D721Med (cell line): ENCODE measurements around the gene CBLC.
A peak's percentile ranks its signal among the peaks of the same experiment; 100 is the strongest.

Experiments used
- DNase-seq: peaks from one replicate; pipeline ENCODE4 v3.0.0; 2011; ENCODE audit warnings: low spot score; ENCODE audit not compliant: insufficient read length
- FAIRE-seq: peaks from 2 replicates; lab custom pipeline; 2011; peaks lifted over from hg19 to GRCh38; lab: Jason Lieb, UNC
- TF ChIP-seq, protein P1 (sequence below): IDR thresholded peaks from 2 replicates; pipeline ENCODE4 v1.5.1; 2012; ENCODE audit warnings: mild to moderate bottlenecking, control low read depth; ENCODE audit not compliant: insufficient read depth; ENCODE audit errors: missing control alignments

The CBLC gene

DNA sequence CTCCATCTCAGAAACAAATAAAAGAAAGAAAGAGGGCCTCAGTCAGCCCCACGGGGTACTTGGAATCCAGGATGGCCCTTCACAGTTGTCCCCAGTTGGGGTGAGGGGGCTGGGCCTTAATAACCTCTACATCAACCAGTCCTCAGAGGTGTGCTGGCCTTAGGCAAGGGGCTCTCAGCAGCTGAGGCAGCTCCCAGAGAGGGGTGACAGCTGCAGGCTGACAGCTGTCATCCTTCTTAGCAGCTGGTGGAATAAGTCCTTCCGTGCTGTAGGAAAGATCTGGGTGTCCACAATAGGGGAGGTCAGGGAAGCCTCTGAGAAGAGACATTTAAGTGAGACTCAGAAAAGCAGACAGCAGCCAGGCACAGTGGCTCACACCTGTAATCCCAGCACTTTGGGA, 38.6 kb downstream of the CBLC start:
- FAIRE-seq = no peak
- DNase-seq = no peak
- TF ChIP-seq, protein P1, sequence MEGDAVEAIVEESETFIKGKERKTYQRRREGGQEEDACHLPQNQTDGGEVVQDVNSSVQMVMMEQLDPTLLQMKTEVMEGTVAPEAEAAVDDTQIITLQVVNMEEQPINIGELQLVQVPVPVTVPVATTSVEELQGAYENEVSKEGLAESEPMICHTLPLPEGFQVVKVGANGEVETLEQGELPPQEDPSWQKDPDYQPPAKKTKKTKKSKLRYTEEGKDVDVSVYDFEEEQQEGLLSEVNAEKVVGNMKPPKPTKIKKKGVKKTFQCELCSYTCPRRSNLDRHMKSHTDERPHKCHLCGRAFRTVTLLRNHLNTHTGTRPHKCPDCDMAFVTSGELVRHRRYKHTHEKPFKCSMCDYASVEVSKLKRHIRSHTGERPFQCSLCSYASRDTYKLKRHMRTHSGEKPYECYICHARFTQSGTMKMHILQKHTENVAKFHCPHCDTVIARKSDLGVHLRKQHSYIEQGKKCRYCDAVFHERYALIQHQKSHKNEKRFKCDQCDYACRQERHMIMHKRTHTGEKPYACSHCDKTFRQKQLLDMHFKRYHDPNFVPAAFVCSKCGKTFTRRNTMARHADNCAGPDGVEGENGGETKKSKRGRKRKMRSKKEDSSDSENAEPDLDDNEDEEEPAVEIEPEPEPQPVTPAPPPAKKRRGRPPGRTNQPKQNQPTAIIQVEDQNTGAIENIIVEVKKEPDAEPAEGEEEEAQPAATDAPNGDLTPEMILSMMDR = no peak

DNA sequence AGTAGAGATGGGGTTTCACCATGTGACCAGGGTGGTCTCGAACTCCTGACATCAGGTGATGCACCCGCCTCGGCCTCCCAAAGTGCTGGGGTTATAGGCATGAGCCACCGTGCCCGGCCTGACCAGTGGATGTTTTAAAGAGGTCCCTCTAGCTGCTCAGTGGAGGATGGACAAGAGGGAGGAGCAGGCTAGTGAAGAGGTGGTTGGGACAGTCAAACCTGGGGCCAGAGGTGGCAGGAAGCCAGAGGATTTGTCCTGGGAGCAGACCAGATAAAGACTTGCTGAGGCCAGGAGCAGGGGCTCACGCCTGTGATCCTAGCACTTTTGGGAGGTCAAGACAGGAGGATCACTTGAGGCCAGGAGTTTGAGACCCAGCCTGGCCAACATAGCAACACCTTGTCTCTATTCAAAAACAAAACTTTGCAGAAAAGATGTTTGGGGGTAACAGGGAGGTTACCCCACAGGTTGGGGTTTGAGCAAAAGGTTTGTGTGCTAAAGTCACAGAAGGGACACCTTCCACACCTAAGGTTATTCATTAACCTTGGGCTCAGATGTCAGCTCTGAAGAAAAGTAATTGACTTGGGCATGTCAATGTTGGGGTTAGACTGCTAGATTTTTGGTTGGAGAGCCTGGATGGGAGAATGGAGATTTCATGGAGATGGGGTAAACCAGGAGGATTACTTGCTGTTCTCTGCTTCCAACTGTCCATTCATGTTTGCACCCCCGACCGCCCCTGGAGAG, 40.2 kb downstream of the CBLC start:
- FAIRE-seq (no peak), DNase-seq (no peak)
- TF ChIP-seq, protein P1 = no peak

DNA sequence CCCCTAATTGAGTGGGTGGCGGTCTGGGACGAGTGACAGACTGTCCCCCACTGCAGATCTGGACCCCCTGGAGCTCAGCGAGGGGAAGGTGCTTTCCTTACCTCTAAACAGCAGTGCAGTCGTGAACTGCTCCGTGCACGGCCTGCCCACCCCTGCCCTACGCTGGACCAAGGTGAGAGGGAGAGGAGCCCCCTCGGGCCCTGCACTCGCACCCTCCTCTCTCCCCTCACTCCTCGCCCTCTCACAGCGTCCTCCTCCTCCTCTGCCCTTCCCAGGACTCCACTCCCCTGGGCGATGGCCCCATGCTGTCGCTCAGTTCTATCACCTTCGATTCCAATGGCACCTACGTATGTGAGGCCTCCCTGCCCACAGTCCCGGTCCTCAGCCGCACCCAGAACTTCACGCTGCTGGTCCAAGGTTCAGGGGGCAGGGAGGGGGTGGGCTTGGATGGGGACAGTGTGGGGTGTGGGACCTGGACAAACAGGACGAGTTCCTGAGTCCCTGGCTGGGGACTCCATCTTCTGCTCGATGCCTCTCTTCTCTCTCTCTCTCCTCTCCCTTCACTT, 40.9 kb downstream of the CBLC start:
- FAIRE-seq = no peak
- TF ChIP-seq, protein P1 = no peak
- peak; percentile 16 for DNase-seq

DNA sequence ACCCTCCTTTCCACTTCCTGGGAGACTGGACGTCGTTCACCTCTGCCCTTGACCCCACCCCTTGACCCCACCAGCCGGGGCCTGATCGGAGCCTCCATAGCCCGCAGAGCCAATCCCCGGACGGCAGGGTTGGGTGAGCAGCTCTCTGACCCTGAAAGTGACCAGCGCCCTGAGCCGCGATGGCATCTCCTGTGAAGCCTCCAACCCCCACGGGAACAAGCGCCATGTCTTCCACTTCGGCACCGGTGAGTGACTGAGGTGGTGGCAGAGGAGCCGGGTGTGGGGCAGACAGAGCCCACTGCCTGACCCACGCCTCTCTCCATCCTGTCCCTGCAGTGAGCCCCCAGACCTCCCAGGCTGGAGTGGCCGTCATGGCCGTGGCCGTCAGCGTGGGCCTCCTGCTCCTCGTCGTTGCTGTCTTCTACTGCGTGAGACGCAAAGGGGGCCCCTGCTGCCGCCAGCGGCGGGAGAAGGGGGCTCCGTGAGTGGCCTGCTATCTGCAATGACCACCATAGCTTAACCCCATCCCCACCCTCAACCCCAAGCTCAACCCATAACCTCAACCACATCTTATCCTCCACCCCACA, 41.6 kb downstream of the CBLC start:
- DNase-seq = peak; percentile 10
- no peak for FAIRE-seq
- TF ChIP-seq, protein P1 = no peak

DNA sequence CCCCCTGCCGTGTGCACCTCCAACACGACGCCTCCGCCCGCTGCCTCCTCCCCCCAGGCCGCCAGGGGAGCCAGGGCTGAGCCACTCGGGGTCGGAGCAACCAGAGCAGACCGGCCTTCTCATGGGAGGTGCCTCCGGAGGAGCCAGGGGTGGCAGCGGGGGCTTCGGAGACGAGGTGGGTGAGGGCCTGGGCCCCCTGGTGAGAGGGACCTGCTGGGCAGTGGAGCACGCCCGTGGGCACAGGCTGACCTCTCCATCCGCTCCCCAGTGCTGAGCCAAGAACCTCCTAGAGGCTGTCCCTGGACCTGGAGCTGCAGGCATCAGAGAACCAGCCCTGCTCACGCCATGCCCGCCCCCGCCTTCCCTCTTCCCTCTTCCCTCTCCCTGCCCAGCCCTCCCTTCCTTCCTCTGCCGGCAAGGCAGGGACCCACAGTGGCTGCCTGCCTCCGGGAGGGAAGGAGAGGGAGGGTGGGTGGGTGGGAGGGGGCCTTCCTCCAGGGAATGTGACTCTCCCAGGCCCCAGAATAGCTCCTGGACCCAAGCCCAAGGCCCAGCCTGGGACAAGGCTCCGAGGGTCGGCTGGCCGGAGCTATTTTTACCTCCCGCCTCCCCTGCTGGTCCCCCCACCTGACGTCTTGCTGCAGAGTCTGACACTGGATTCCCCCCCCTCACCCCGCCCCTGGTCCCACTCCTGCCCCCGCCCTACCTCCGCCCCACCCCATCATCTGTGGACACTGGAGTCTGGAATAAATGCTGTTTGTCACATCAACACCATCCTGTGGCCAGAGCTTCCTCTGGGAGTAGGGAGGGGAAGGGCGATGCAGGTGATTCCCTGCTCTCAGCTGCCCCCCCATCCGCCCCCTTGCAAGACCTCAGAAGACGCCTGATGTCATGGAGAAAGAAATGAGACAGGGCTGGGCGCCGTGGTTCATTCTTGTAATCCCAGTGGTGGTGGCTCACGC, 43.2 kb downstream of the CBLC start:
- FAIRE-seq (no peak), DNase-seq (no peak)
- TF ChIP-seq, protein P1 = no peak

DNA sequence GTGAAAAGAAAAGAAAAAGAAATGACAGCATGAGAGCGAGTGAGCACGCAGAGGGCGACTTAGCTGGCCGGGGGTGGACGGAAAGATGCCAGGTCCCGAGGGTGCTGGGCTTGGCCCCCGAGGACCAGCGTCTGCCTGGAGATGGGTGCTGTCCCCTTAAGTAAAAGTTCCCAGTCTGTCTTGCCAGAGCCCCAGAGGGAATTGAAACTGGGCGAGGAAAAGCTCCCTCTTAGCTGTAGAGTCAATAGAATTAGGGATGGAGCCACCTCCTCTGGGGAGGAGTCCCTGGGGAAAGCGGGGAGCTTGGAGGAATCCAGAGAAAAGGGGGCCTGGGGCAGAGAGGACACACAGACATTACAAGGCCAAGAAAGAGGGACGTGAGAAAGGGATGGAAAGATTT, 44.5 kb downstream of the CBLC start:
- TF ChIP-seq, protein P1 = no peak
- DNase-seq (no peak), FAIRE-seq (no peak)
